Right cardiac atrium (tissue), 5 donors: ENCODE results near the gene CLDND2. TPM values are rescaled to one million over a fixed set of nuclear protein-coding genes. Genes with fewer than 3 reads are reported as not detected.

Experiments used
- ATAC-seq, 2 donors: fragments of 200-7000 bp; cut with Tn5 transposase; one replicate each; pipeline versions ENCODE4 v1.8.0 to v1.9.1; 2020; ENCODE audit warnings: moderate library complexity in 2 of 2, mild to moderate bottlenecking in 1 of 2
- DNase-seq, 3 donors: peaks; one replicate each; pipeline ENCODE4 v3.0.0-alpha.2; 2020
- H3K27ac ChIP-seq: one replicate; pipeline ENCODE4 v1.5.1; 2013; ENCODE audit warnings: mild to moderate bottlenecking, low read length, control low read depth, moderate library complexity
- H3K27me3 ChIP-seq: one replicate; pipeline ENCODE4 v1.6.1; 2013; ENCODE audit not compliant: control insufficient read depth, insufficient read depth
- H3K4me1 ChIP-seq: one replicate; pipeline ENCODE4 v1.6.1; 2013; ENCODE audit warnings: low read length; ENCODE audit not compliant: control insufficient read depth, insufficient read depth
- H3K4me3 ChIP-seq: one replicate; pipeline ENCODE4 v1.5.1; 2013; ENCODE audit warnings: low read length, control low read depth
- H3K9me3 ChIP-seq: one replicate; pipeline ENCODE4 v1.6.1; 2013; ENCODE audit warnings: low read length; ENCODE audit not compliant: control insufficient read depth
- WGBS: extraction: QIAGEN DNeasy Blood & Tissue Kit; methylation state at CpG from one replicate; pipeline ENCODE4 v1.1.7; 2013; 5-methylcytosine and 5-hydroxymethylcytosine counted together
- intact Hi-C, 4 donors: fragments of 100-400 bp; cut with DNase I; formaldehyde crosslinking; loops; one replicate each; pipeline versions ENCODE4 v1.11.0 to v1.14.0; 2022 to 2023
- polyA plus RNA-seq: library from polyadenylated mRNA; stranded (reverse); fragments of 200-250 nt; gene quantifications from one replicate; pipeline ENCODE4 v1.2.3, GENCODE V29; 2013
- total RNA-seq, 4 donors: library from RNA; stranded (reverse); fragmentation: NEBNext Ultra II Directional; extraction: Animal tissue kit (Norgen Biotek cat#: 25700); gene quantifications; one replicate each; pipeline ENCODE4 v1.2.1, GENCODE V29; 2021
- donor health status: healthy with polysubstance abuse.
- donor health status: DM: no; HTN: yes; CAD: no.
- donor health status: DM: no; HTN: no; CAD: no.
- donor health status: DM: no; HTN: yes; CAD: no; lungs with severe emphysema.
- donor health status: DM: yes; HTN: yes; CAD: no.

Gene CLDND2
- total and polyA plus RNA-seq, 5 donors: 0.45 to 2.5 (median 2.2) TPM

DNA sequence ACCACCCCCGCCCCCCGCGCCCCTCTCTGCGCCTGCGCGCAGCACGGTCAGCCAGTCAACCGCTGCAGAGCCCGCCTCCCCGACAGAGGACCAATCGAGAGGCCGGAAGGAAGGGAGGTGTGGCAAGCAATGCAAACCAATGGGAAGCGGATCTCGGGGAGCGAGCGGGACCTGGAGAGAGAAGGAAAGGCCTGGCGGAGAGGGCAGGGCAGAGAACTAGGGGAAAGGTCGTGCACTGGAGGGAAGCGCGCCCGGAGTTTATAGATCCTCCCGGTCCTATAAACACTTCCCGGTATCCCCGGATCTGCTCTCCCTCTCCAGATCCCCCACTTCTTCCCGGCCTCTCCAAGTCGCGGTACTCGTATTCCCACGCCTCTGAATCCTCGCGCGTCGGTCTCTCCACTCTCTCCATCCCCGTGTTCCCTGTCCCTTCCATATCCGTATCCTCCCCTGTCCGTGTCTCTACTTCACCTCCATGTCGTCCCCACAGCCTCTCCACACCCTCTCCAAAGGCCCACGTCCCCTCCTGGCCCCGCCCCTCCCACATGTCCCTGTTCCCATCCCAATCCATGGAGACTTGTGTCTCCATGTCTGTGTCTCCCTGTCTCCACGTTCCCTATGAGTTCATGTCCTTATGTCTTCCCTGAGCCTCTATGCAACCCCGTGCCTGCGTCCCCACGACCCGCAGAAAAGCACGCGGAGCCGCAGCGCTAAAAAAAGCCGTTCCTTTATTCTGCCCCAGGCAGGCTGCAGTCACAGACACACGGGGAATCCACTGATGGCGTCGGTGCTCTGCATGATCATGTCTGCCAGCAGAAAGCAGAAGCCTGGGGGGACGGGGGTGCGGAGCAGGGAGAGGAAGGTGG, 2.2 kb downstream of the CLDND2 start:
- peak; percentile 85 to 88 for ATAC-seq
- under 1% methylated on average over 54 of the region's 54 CpGs for WGBS
- Histone ChIP-seq H3K27me3 (no peaks in the 10 kb centered on the region), H3K9me3 (no peaks in the 10 kb centered on the region), H3K27ac (peak overlapping the region; percentile 97), H3K4me3 (peak overlapping the region; percentile 78), H3K4me1 (peaks cover 10% of the 10 kb centered on the region)
- peak; percentile 99 for DNase-seq
- intact Hi-C loops: loop anchor here in 1 of 4 donors (1.0 kb wide), 1 partner anchor 27 kb away; no protein-coding TSS in a partner anchor

GRCh38 chr19:51365965-51366388, 2.8 kb downstream of the CLDND2 start, which contains the start of gene ETFB:
TSS of gene ETFB (minus strand) at chr19:51366388. CDS start at chr19:51366326, 62 bp downstream.
- under 1% methylated on average over 27 of the region's 27 CpGs for WGBS
- H3K9me3 ChIP-seq: no peaks in the 10 kb centered on the region
- intact Hi-C loops: loop anchor here in 1 of 4 donors (1.0 kb wide), 1 partner anchor 27 kb away; no protein-coding TSS in a partner anchor
- H3K4me3 ChIP-seq: peak within 1 kb of the TSS; percentile 78
- DNase-seq: no peak
- peak within 1 kb of the TSS; percentile 97 for H3K27ac ChIP-seq
- no peak for ATAC-seq
- H3K27me3 ChIP-seq: no peaks in the 10 kb centered on the region
- H3K4me1 ChIP-seq: peaks cover 10% of the 10 kb centered on the region

DNA sequence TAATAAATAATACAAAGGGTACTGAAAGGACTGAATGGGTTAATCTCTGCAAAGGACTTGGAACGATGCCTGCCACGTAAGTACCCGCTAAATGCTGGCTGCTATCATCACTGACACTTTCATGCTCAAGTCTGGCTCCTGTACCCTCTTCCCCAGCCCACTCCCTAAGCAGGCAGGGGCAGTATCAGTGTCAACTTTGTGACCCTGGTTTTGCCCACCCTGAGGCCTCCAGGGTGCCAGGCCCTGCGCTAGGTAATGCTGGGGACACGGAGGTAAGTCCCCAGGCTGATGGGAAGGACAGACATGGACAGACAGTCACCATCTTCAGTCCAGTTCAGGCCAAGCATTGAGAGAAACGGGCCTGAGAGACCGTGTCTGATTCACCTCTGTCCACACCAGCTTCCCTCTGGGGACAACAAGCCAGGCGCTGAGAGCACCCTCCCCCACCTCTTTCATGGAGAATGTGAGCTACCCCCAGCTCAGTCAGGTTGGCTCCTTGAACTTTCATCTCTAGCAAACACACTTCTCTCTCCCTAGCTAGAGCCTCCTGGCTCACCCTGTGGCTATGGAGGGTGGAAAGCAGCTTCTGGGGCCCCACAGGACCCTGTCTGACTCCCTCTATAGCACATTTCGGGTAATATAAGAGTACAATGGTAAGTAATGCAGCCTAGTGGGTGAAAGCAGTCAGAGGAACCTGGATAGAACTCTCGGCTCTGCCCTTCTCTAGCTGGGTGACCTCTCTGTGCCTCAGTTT, 3.4 kb downstream of the CLDND2 start:
- Histone ChIP-seq H3K27me3 (no peaks in the 10 kb centered on the region), H3K9me3 (no peaks in the 10 kb centered on the region), H3K4me3 (peak overlapping the region; percentile 78), H3K27ac (peak overlapping the region; percentile 92), H3K4me1 (peaks cover 10% of the 10 kb centered on the region)
- 16% methylated on average over 10 of the region's 10 CpGs for WGBS
- DNase-seq: peak in 2 of 3 donors; percentile 38 to 67
- intact Hi-C loops: no loop called here
- ATAC-seq: no peak

DNA sequence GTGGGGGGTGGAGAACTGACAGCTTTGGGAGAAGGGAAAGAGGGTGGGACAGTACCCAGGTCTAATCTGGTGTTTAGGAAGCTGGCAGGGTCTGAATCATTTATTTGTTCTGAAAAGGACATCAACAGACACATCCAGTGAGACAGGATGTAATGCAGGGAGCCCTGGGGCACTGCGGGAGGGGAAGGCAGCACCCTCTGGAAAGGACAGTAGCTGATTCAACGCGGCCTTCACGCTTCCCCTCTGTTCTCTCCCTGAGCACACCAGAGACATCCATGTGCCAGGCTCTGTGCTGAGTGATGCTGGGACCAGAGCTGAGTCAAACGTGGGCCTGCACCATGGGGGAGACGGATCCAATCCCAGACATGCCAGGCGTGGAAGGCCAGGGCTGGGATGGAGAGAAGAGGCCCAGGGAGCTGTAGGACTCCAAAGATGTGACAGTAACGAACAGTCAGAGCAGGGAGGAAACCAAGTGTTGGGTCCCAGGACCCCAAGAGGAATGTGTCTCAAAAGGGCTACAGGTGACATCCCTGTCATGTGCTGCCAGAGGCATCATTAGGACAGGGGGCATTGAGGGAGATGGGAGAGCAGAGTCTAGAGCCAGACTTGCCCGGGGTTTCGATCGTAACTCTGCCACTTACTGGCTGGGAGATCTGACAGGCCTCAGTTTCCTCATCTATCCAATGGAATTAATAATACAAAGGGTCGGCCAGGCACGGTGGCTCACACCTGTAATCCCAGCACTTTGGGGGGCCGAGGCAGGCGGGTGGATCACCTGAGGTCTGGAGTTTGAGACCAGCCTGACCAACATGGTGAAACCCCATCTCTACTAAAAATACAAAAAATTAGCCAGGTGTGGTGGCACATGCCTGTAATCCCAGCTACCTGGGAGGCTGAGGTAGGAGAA, 4.3 kb downstream of the CLDND2 start:
- intact Hi-C loops: no loop called here
- 74% methylated on average over 15 of the region's 15 CpGs for WGBS
- no peaks in the 10 kb centered on the region for H3K9me3 ChIP-seq
- H3K27me3 ChIP-seq: no peaks in the 10 kb centered on the region
- peaks cover 10% of the 10 kb centered on the region for H3K4me1 ChIP-seq
- DNase-seq (no peak), ATAC-seq (no peak)
- peak overlapping the region; percentile 65 for H3K27ac ChIP-seq
- no peak overlapping the region for H3K4me3 ChIP-seq

- Histone ChIP-seq H3K27ac (no peak overlapping the region), H3K9me3 (no peaks in the 10 kb centered on the region), H3K4me1 (peaks cover 10% of the 10 kb centered on the region), H3K27me3 (no peaks in the 10 kb centered on the region), H3K4me3 (no peak overlapping the region)
- ATAC-seq (no peak), DNase-seq (peak in 2 of 3 donors; percentile 51 to 53)
- intact Hi-C loops: no loop called here
- 84% methylated on average over 13 of the region's 13 CpGs for WGBS
These were observed 7.6 kb downstream of the CLDND2 start for GRCh38 chr19:51361239-51361638.

- WGBS: 96% methylated on average over 4 of the region's 4 CpGs
- Histone ChIP-seq H3K4me3 (no peak overlapping the region), H3K27ac (no peak overlapping the region), H3K4me1 (peaks cover 7% of the 10 kb centered on the region), H3K27me3 (no peaks in the 10 kb centered on the region), H3K9me3 (no peaks in the 10 kb centered on the region)
- intact Hi-C loops: no loop called here
- DNase-seq: no peak
- no peak for ATAC-seq
These were observed 9.5 kb downstream of the CLDND2 start for GRCh38 chr19:51359294-51359693.

GRCh38 chr19:51357952-51358351, 10.9 kb downstream of the CLDND2 start:
- ATAC-seq (no peak), DNase-seq (peak in 1 of 3 donors; percentile 22)
- H3K27me3 ChIP-seq: no peaks in the 10 kb centered on the region
- H3K9me3 ChIP-seq: no peaks in the 10 kb centered on the region
- H3K27ac ChIP-seq: no peak overlapping the region
- WGBS: 86% methylated on average over 7 of the region's 7 CpGs
- peaks cover 2% of the 10 kb centered on the region for H3K4me1 ChIP-seq
- H3K4me3 ChIP-seq: no peak overlapping the region
- intact Hi-C loops: no loop called here

DNA sequence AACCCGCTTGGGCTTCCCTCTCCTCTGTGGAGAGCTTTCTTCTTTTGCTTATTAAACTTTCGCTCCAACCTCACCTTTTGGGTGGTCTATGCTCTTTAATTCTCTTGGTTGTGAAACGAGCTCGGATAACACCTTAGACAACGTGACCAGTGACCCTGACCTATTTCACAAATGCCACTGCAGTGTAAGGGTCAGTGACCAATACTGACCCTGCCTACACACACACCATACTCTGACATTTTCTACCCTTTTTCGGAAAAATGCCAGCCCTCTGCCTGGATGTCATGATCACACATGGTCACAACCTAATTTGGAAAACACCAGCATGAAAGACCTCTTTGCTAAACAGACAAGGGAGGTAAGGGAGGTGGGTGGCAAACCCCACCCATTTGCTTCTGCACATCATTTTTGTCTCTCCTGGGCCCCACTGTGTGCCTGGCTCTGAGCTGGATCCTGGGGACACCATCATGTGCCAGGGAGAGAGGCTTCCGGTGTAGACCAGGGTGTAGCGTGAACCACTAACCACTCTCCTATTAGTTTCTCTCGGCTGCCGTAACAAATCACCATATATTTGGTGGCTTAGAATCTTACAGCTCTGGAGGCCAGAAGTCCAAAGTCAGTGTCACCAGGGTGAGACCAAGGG, 12.5 kb downstream of the CLDND2 start:
- DNase-seq: no peak
- no peaks in the 10 kb centered on the region for H3K4me1 ChIP-seq
- 96% methylated on average over 10 of the region's 10 CpGs for WGBS
- no peak for ATAC-seq
- no peaks in the 10 kb centered on the region for H3K9me3 ChIP-seq
- H3K27me3 ChIP-seq: no peaks in the 10 kb centered on the region
- H3K27ac ChIP-seq: no peak overlapping the region
- intact Hi-C loops: no loop called here
- H3K4me3 ChIP-seq: no peak overlapping the region

- DNase-seq (no peak), ATAC-seq (no peak)
- 45% methylated on average over 8 of the region's 8 CpGs for WGBS
- intact Hi-C loops: no loop called here
- Histone ChIP-seq H3K27ac (no peak overlapping the region), H3K27me3 (no peaks in the 10 kb centered on the region), H3K4me3 (no peak overlapping the region), H3K9me3 (no peaks in the 10 kb centered on the region), H3K4me1 (no peaks in the 10 kb centered on the region)
These were observed 14.1 kb downstream of the CLDND2 start for GRCh38 chr19:51354742-51355148.

DNA sequence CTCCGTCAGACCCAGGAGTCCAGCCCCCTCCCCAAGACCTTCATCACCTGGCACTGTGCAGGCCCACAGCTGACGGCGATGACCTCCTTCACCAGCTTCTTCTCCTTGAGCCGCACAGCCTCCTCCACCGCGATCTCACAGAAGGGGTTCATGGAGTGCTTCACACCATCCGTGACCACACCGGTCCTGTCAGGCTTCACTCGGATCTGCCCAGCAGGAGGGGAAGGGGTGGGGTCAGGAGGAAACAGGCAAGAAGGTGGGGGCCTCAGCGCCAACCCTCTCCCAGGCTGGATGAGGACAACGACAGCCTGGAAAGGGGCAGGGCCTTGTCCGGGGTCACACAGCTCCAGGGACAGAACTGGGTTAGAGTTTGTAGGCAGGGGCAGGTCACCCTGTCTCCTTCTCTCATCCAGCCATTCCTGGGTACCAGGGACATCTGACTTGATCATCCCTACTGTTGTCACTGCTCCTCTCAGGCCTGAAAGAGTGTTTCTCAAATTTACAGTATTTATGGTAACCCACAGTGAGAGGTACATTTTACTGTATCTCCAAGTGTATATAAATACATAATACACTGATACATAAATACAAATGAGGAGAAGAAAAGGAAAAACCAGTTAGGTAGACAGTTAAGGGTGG, 14.6 kb downstream of the CLDND2 start:
- DNase-seq: no peak
- no peak overlapping the region for H3K27ac ChIP-seq
- ATAC-seq: peak in 1 of 2 donors; percentile 26
- no peaks in the 10 kb centered on the region for H3K27me3 ChIP-seq
- H3K4me1 ChIP-seq: no peaks in the 10 kb centered on the region
- intact Hi-C loops: no loop called here
- 69% methylated on average over 12 of the region's 12 CpGs for WGBS
- H3K9me3 ChIP-seq: no peaks in the 10 kb centered on the region
- H3K4me3 ChIP-seq: no peak overlapping the region
